ENCODE data around the gene BDH1. TPM values are rescaled to one million over a fixed set of nuclear protein-coding genes. Genes with fewer than 3 reads are reported as not detected.

Gene BDH1
- total and polyA plus RNA-seq, 4 donors: 18.7 to 57.9 (median 33.1) TPM

DNA sequence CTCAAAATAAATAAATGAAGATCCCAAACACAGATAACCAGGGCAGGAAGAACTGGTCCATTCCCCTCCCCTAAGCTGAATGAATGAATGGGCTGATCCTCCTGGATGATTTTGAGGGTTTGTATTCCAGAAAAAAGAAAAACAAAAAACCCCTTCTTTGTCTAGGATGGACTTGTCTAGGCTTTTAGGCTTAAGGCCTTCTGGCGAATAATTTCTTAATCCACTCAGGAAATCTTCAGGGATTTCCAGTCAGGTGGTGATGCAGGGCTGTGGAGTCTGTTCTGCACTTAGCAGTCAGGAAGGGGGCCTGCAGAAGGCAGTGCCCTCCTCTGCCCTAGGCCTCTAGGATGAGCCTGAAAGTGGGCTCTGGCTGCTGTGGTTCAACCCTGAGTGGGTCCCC is 52.1 kb downstream of the BDH1 start:
- Histone ChIP-seq H3K27ac (ENCODE audit: low read depth, low read length) (no peak overlapping the region), H3K27me3 (ENCODE audit: control insufficient read depth, insufficient read depth, low read length) (no peaks in the 10 kb centered on the region), H3K36me3 (ENCODE audit: control insufficient read depth, insufficient read depth, low read length) (peaks cover 6% of the 10 kb centered on the region), H3K4me1 (ENCODE audit: control insufficient read depth, insufficient read depth, low read length) (peaks cover 35% of the 10 kb centered on the region), H3K4me3 (ENCODE audit: low read depth, low read length) (no peak overlapping the region), H3K9me3 (ENCODE audit: control insufficient read depth, insufficient read depth, low read length) (no peaks in the 10 kb centered on the region)
- DNase-seq (ENCODE audit: low read depth in 4 of 6, low spot score in 6 of 6): no peak
- 100% methylated on average over 1 of the region's 1 CpG for WGBS (ENCODE audit: insufficient coverage)

DNA sequence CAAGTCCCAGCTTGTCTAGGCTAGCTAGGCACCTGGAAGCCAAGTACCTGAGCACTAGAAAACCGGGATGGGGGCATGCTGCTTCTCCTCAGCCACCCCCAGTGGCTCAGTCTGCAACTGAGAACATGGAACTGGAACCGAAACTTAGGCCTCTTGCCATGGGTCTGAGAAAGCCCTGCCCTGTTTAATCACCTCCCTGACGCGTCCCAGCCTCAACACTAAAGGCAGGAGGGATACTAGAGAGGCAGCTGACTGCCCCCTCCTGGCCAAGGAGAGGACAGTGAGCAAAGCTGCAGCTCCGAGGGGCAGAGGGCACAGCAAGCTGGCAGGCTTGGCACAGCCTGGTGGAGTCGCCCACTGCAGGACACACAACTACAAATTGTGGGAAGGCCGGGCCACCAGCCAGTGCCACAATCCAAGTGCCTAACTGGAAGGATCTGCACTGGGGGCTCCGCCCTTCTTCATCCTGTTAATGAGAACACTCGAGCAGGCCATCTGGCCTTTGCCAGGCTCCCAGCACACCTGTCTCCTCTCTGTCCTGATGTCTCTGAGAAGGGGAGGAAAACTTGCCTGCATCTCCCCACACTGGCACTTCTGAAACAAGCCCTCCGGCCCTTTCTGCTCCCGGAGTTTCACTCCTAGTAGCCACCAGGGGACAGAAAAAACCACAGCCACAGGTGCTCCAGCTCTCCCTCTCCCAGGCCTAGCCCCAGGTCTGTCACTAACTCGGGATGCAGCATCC is 53.7 kb downstream of the BDH1 start:
- H3K27me3 ChIP-seq (ENCODE audit: control insufficient read depth, insufficient read depth, low read length): no peaks in the 10 kb centered on the region
- H3K27ac ChIP-seq (ENCODE audit: low read depth, low read length): no peak overlapping the region
- H3K9me3 ChIP-seq (ENCODE audit: control insufficient read depth, insufficient read depth, low read length): no peaks in the 10 kb centered on the region
- peaks cover 29% of the 10 kb centered on the region for H3K4me1 ChIP-seq (ENCODE audit: control insufficient read depth, insufficient read depth, low read length)
- WGBS (ENCODE audit: insufficient coverage): 68% methylated on average over 12 of the region's 12 CpGs
- no peak overlapping the region for H3K4me3 ChIP-seq (ENCODE audit: low read depth, low read length)
- H3K36me3 ChIP-seq (ENCODE audit: control insufficient read depth, insufficient read depth, low read length): peaks cover 2% of the 10 kb centered on the region
- DNase-seq (ENCODE audit: low read depth in 4 of 6, low spot score in 6 of 6): peak in 2 of 6 donors; percentile 28 to 59

DNA sequence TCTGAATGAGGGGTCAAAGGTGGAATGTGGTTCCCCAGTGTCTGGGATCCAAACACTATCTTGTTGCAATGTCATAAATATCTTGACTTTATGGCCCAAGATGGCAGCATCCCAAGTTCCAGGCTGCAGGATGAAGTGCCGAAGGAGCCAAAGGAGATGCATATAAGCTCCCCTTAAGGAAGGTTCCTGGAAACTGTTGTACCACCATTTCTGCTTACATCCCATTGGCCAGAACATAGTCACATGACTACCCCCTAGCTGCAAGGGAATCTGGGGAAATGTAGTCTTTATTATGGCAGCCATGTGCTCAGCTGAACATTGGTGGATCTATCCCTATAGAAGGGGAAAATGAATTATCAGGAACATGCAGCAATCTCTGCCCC is 54.3 kb downstream of the BDH1 start:
- H3K27ac ChIP-seq (ENCODE audit: low read depth, low read length): no peak overlapping the region
- H3K9me3 ChIP-seq (ENCODE audit: control insufficient read depth, insufficient read depth, low read length): no peaks in the 10 kb centered on the region
- DNase-seq (ENCODE audit: low read depth in 4 of 6, low spot score in 6 of 6): peak in 2 of 6 donors; percentile 66 to 81
- no CpG with 5 or more reads among the region's 1 CpG for WGBS (ENCODE audit: insufficient coverage)
- H3K27me3 ChIP-seq (ENCODE audit: control insufficient read depth, insufficient read depth, low read length): no peaks in the 10 kb centered on the region
- H3K4me1 ChIP-seq (ENCODE audit: control insufficient read depth, insufficient read depth, low read length): peaks cover 33% of the 10 kb centered on the region
- H3K36me3 ChIP-seq (ENCODE audit: control insufficient read depth, insufficient read depth, low read length): peaks cover 2% of the 10 kb centered on the region
- H3K4me3 ChIP-seq (ENCODE audit: low read depth, low read length): no peak overlapping the region

DNA sequence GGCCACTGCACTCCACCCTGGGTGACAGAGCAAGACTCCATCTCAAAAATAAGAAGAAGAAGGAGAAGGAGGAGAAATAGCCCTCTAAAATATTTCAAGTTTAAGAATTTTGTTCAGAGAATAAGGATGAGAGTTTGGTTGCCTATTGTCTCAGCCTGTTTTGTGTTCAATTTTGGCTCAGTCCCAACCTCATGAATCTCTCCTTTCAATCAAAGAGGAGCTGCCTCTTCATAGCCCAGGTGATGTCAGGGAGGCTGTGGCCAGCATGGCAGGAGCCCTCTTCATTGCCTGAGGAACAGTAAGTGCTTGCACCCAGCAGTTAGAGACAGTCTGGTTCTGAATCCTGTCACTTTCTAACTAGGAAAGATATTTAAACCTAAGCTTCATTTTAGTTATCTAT is 55.0 kb downstream of the BDH1 start:
- H3K4me1 ChIP-seq (ENCODE audit: control insufficient read depth, insufficient read depth, low read length): peaks cover 35% of the 10 kb centered on the region
- no peak overlapping the region for H3K4me3 ChIP-seq (ENCODE audit: low read depth, low read length)
- H3K36me3 ChIP-seq (ENCODE audit: control insufficient read depth, insufficient read depth, low read length): peaks cover 1% of the 10 kb centered on the region
- H3K9me3 ChIP-seq (ENCODE audit: control insufficient read depth, insufficient read depth, low read length): no peaks in the 10 kb centered on the region
- no peaks in the 10 kb centered on the region for H3K27me3 ChIP-seq (ENCODE audit: control insufficient read depth, insufficient read depth, low read length)
- DNase-seq (ENCODE audit: low read depth in 4 of 6, low spot score in 6 of 6): no peak
- no peak overlapping the region for H3K27ac ChIP-seq (ENCODE audit: low read depth, low read length)

DNA sequence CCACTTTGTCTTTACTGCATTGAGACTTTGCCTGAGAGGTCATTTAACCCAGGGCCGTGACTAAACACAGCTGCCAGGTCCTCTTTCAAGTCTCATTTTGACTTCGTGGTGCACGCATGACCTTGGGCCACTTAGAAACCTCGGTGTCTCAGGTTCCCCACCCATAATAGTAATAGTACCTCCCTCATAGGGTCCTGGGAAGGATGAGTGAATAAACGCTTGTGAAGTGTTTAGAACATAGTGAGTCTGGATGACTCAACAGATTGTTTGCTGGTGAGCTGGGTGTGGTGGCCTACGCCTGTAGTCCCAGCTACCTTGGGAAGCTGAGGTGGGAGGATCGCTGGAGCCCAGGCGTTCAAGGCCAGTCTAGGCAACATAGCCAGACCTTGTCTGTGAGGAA is 56.3 kb downstream of the BDH1 start:
- 93% methylated on average over 5 of the region's 8 CpGs for WGBS (ENCODE audit: insufficient coverage)
- Histone ChIP-seq H3K27ac (ENCODE audit: low read depth, low read length) (no peak overlapping the region), H3K9me3 (ENCODE audit: control insufficient read depth, insufficient read depth, low read length) (no peaks in the 10 kb centered on the region), H3K4me3 (ENCODE audit: low read depth, low read length) (no peak overlapping the region), H3K36me3 (ENCODE audit: control insufficient read depth, insufficient read depth, low read length) (no peaks in the 10 kb centered on the region), H3K4me1 (ENCODE audit: control insufficient read depth, insufficient read depth, low read length) (peaks cover 21% of the 10 kb centered on the region), H3K27me3 (ENCODE audit: control insufficient read depth, insufficient read depth, low read length) (no peaks in the 10 kb centered on the region)
- DNase-seq (ENCODE audit: low read depth in 4 of 6, low spot score in 6 of 6): no peak

DNA sequence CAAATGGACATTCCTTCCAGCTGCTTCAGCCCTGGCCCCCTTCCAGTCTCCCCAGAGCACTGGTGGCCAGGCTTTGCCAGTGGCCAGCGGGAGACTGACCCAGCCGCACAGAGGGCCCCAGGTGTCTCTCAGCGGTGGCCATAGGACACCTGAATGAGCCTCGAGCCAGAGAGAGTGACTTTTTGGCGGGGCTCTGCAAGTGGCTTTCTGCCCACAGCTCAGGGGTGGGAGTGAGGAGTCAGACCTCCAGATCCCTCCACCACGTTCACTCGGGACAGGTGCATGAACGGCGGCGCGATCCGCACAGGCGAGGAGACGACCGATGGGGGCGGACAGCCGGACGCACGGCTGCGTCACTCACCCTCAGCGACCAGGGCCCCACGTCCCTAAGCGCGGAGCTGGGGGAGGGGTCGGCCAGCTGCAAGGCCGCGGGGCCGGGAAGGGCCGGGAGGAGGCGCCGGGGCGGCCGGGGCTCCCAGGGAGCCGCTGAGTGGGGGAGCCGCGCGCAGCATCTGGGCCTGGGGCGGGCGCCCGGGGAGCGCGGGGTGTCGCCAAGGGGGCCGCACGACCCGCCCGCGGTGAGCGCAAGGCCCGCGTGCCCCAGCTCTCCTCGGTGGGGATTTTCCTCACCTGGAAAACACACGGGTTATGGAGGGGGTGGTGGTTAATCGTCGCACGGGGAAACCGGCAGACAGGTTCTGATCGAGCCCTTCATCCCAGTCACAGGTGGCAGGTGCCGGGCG is 57.1 kb downstream of the BDH1 start:
- H3K4me3 ChIP-seq (ENCODE audit: low read depth, low read length): no peak overlapping the region
- no peaks in the 10 kb centered on the region for H3K27me3 ChIP-seq (ENCODE audit: control insufficient read depth, insufficient read depth, low read length)
- DNase-seq (ENCODE audit: low read depth in 4 of 6, low spot score in 6 of 6): no peak
- no peaks in the 10 kb centered on the region for H3K9me3 ChIP-seq (ENCODE audit: control insufficient read depth, insufficient read depth, low read length)
- H3K36me3 ChIP-seq (ENCODE audit: control insufficient read depth, insufficient read depth, low read length): no peaks in the 10 kb centered on the region
- H3K4me1 ChIP-seq (ENCODE audit: control insufficient read depth, insufficient read depth, low read length): peaks cover 15% of the 10 kb centered on the region
- H3K27ac ChIP-seq (ENCODE audit: low read depth, low read length): no peak overlapping the region
- 87% methylated on average over 51 of the region's 60 CpGs for WGBS (ENCODE audit: insufficient coverage)

DNA sequence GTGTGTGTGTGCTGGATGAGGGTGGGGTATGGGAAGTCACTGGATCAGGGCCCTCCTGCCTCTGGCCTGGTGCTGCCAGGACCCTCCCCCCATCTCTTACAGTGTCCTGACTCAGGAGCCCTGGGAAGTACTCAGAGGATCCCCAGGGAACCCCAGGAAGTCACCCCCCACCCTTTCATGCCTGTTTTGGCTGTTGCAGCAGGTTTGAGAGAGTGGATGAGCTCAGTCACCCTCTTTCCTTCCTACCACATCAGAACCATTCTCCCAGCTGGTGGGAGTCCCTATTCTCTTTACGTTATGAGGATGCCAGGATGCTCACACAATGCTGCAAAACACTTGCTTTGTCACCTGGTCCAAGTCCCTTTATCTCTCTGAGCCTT is 59.0 kb downstream of the BDH1 start:
- H3K4me1 ChIP-seq (ENCODE audit: control insufficient read depth, insufficient read depth, low read length): peaks cover 9% of the 10 kb centered on the region
- no CpG with 5 or more reads among the region's 1 CpG for WGBS (ENCODE audit: insufficient coverage)
- no peaks in the 10 kb centered on the region for H3K36me3 ChIP-seq (ENCODE audit: control insufficient read depth, insufficient read depth, low read length)
- no peaks in the 10 kb centered on the region for H3K9me3 ChIP-seq (ENCODE audit: control insufficient read depth, insufficient read depth, low read length)
- no peak for DNase-seq (ENCODE audit: low read depth in 4 of 6, low spot score in 6 of 6)
- H3K27me3 ChIP-seq (ENCODE audit: control insufficient read depth, insufficient read depth, low read length): no peaks in the 10 kb centered on the region
- no peak overlapping the region for H3K27ac ChIP-seq (ENCODE audit: low read depth, low read length)
- H3K4me3 ChIP-seq (ENCODE audit: low read depth, low read length): no peak overlapping the region

DNA sequence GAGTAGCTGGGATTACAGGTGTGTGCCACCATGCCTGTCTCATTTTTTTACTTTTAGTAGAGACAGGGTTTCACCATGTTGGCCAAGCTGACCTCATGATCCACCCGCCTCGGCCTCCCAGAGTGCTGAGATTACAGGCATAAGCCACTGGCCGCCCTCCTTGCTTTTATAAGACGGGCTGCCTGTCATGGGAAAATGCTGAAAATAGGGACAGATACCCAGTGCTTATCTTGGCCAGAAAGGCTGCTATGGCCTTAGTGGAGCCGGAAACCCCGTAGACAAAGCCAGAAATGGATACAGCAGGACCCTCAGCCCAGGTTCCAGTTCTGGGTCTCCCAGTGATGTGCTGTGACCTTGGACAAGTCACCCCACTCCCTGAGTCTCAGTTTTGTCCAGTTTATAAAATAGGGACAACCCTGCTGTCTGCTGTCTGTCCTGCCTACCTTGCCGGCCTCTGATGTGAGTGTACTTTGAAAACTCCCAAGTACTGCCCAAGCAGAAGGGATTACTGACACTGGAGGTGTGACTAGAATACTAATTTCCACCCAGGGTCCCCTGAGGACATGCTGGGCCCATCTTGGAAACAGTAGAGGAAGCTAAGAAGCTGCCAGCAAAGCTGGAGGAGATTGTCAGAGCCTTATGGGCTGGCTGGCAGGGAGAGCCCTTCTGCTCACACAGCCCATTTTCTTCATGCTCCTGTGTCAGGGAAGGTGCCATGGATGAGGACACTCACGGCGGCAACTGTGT is 59.6 kb downstream of the BDH1 start:
- Histone ChIP-seq H3K27me3 (ENCODE audit: control insufficient read depth, insufficient read depth, low read length) (no peaks in the 10 kb centered on the region), H3K4me3 (ENCODE audit: low read depth, low read length) (no peak overlapping the region), H3K36me3 (ENCODE audit: control insufficient read depth, insufficient read depth, low read length) (no peaks in the 10 kb centered on the region), H3K9me3 (ENCODE audit: control insufficient read depth, insufficient read depth, low read length) (no peaks in the 10 kb centered on the region), H3K4me1 (ENCODE audit: control insufficient read depth, insufficient read depth, low read length) (peaks cover 9% of the 10 kb centered on the region), H3K27ac (ENCODE audit: low read depth, low read length) (no peak overlapping the region)
- WGBS (ENCODE audit: insufficient coverage): 93% methylated on average over 4 of the region's 9 CpGs
- DNase-seq (ENCODE audit: low read depth in 4 of 6, low spot score in 6 of 6): peak in 4 of 6 donors; percentile 54 to 96 (median 74)

DNA sequence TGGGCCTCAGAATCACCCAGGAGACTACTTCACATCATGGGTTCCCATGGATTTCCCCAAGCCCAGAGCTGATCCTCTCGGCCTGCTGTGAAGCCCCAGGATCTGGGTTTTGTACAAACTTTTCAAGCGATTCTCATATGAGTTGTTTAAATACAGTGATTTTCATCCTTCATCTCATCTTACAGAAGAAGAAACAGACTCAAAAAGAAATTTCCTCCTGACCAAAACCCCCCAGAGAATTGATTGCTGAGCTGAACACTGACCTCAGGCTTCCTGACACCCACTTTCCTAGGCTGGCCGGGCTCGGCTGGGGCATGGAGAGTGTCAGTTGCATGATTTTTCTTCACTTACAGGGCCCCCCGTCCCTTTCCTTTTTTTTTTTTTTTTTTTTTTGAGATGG is 60.3 kb downstream of the BDH1 start:
- no peaks in the 10 kb centered on the region for H3K9me3 ChIP-seq (ENCODE audit: control insufficient read depth, insufficient read depth, low read length)
- no peaks in the 10 kb centered on the region for H3K36me3 ChIP-seq (ENCODE audit: control insufficient read depth, insufficient read depth, low read length)
- DNase-seq (ENCODE audit: low read depth in 4 of 6, low spot score in 6 of 6): no peak
- no peak overlapping the region for H3K4me3 ChIP-seq (ENCODE audit: low read depth, low read length)
- H3K27me3 ChIP-seq (ENCODE audit: control insufficient read depth, insufficient read depth, low read length): no peaks in the 10 kb centered on the region
- H3K27ac ChIP-seq (ENCODE audit: low read depth, low read length): no peak overlapping the region
- H3K4me1 ChIP-seq (ENCODE audit: control insufficient read depth, insufficient read depth, low read length): peaks cover 9% of the 10 kb centered on the region
- WGBS (ENCODE audit: insufficient coverage): no CpG with 5 or more reads among the region's 5 CpGs

Data from spinal cord (tissue), 10 donors.